HEK293T (cell line): Measurements from ENCODE around the gene FUT3.
"Not testable (repeated sequence)": the region's sequence is repeated elsewhere in the genome, so short reads cannot be mapped to it uniquely, and the experiment has no call there.

ENCODE experiments used
- ARNT ChIP-seq: fragments of 450-650 bp; IDR thresholded peaks from 2 replicates; pipeline ENCODE4 v1.6.1; 2017; ENCODE audit warnings: mild to moderate bottlenecking
- FOXK2 ChIP-seq: fragments of 450-650 bp; IDR thresholded peaks from 2 replicates; pipeline ENCODE4 v1.6.1; 2016; ENCODE audit warnings: mild to moderate bottlenecking

GRCh38 chr19:5848621-5849020, 2.6 kb downstream of the FUT3 start:
- TF ChIP-seq FOXK2, ARNT: not testable (repeated sequence)
